Stomach (tissue), 9 donors: ENCODE measurements around the gene SKA2. TPM values are rescaled to one million over a fixed set of nuclear protein-coding genes. Genes with fewer than 3 reads are reported as not detected.
"Not testable (repeated sequence)": the region's sequence is repeated elsewhere in the genome, so short reads cannot be mapped to it uniquely, and the experiment has no call there.

ENCODE experiments used
- DNase-seq, 2 donors: peaks; one replicate each; pipeline versions ENCODE4 v3.0.0 to v3.0.0-alpha.2; 2013 to 2019
- H3K27ac ChIP-seq, 5 donors: fragments of 200-600 bp in 4 of 5; sonication (generic) in 4 of 5; one replicate each; pipeline ENCODE4 v1.5.1; 2013 to 2019; ENCODE audit warnings: mild to moderate bottlenecking in 1 of 5, moderate library complexity in 1 of 5
- H3K27me3 ChIP-seq, 3 donors: fragments of 200-600 bp; sonication (generic); one replicate each; pipeline ENCODE4 v1.5.1; 2017 to 2019; ENCODE audit warnings: mixed run types in 1 of 3
- H3K36me3 ChIP-seq, 4 donors: fragments of 200-600 bp; sonication (generic); 1 replicate in 3 of 4; 2 replicates in 1 of 4; pipeline ENCODE4 v1.5.1; 2016 to 2019
- H3K4me1 ChIP-seq, 4 donors: fragments of 200-600 bp; sonication (generic); one replicate each; pipeline ENCODE4 v1.5.1; 2016 to 2019
- H3K4me3 ChIP-seq, 4 donors: fragments of 200-600 bp; sonication (generic) in 3 of 4; one replicate each; pipeline ENCODE4 v1.5.1; 2016 to 2019; ENCODE audit warnings: mild to moderate bottlenecking in 1 of 4
- H3K9me3 ChIP-seq, 4 donors: fragments of 200-600 bp; sonication (generic); one replicate each; pipeline ENCODE4 v1.5.1; 2016 to 2019
- CTCF ChIP-seq, 7 experiments: fragments of 450-650 bp in 4 of 7; fragments of 200-600 bp in 3 of 7; sonication (generic) in 3 of 7; IDR thresholded peaks; one replicate each; pipeline ENCODE4 v1.5.1; 2016 to 2019; ENCODE audit warnings: antibody characterized with exemption in 7 of 7, control low read depth in 2 of 7, mild to moderate bottlenecking in 1 of 7
- EP300 ChIP-seq: sonication (generic); formaldehyde crosslinking; IDR thresholded peaks from one replicate; pipeline ENCODE4 v1.6.1; 2017; ENCODE audit warnings: antibody characterized with exemption
- POLR2A ChIP-seq, 4 donors: fragments of 450-650 bp; IDR thresholded peaks; one replicate each; pipeline ENCODE4 v1.6.1; 2016; ENCODE audit warnings: antibody characterized with exemption in 4 of 4, control low read depth in 2 of 4, mild to moderate bottlenecking in 1 of 4, moderate library complexity in 1 of 4
- POLR2AphosphoS5 ChIP-seq, 3 donors: sonication (generic); formaldehyde crosslinking; IDR thresholded peaks; one replicate each; pipeline ENCODE4 v1.6.1; 2016; ENCODE audit warnings: antibody characterized with exemption in 3 of 3
- WGBS, 5 donors: extraction: QIAGEN DNeasy Blood & Tissue Kit in 3 of 5; methylation state at CpG; one replicate each; pipeline versions ENCODE4 v1.1.5 to v1.1.7; 2013 to 2018; 5-methylcytosine and 5-hydroxymethylcytosine counted together
- intact Hi-C: fragments of 100-400 bp; cut with DNase I; formaldehyde crosslinking; loops from one replicate; pipeline ENCODE4 v1.15.1; 2023; ENCODE audit warnings: low total_unique reads
- polyA plus RNA-seq, 3 donors: library from polyadenylated mRNA; stranded (reverse); fragments of 200-250 nt; gene quantifications; one replicate each; pipeline ENCODE4 v1.2.3, GENCODE V29; 2013
- total RNA-seq, 5 donors: library from RNA; depleted of rRNA; stranded (reverse); fragments of >200 nt; gene quantifications; one replicate each; pipeline versions ENCODE4 v1.1.0 to v1.2.3, GENCODE V29; 2014 to 2016
- donor health status: healthy with polysubstance abuse.
- donor health status: Bipolar disorder and iron deficiency.
- donor health status: healthy.

The SKA2 gene
- total and polyA plus RNA-seq, 8 donors = 7.6 to 72.1 (median 34.5) TPM; not detected in 1

- DNase-seq = no peak
- Histone ChIP-seq H3K4me3 (no peak overlapping the region), H3K9me3 (no peaks in the 10 kb centered on the region), H3K27me3 (no peaks in the 10 kb centered on the region), H3K4me1 (peaks cover 0 to 7% (median 2%) of the 10 kb centered on the region in 4 donors), H3K36me3 (no peaks in the 10 kb centered on the region), H3K27ac (no peak overlapping the region)
- TF ChIP-seq POLR2AphosphoS5 (IDR thresholded peaks at IDR 0.05) (no peak), POLR2A (IDR thresholded peaks at IDR 0.05) (no peak), EP300 (no peak), CTCF (IDR thresholded peaks at IDR 0.05) (no peak)
- intact Hi-C loops = no loop called here
- 88 to 97% (median 93%) methylated on average over 4 of the region's 4 CpGs for WGBS, 5 donors
Measured at GRCh38 chr17:59145571-59146096, 9.4 kb downstream of the SKA2 start.

- TF ChIP-seq POLR2A (IDR thresholded peaks at IDR 0.05) = no peak
- no peak for TF ChIP-seq CTCF (IDR thresholded peaks at IDR 0.05)
- no peak for TF ChIP-seq EP300
- no peak for TF ChIP-seq POLR2AphosphoS5 (IDR thresholded peaks at IDR 0.05)
- no peaks in the 10 kb centered on the region for H3K9me3 ChIP-seq
- no peaks in the 10 kb centered on the region for H3K36me3 ChIP-seq
- intact Hi-C loops = no loop called here
- H3K4me1 ChIP-seq = no peaks in the 10 kb centered on the region
- H3K27me3 ChIP-seq = no peaks in the 10 kb centered on the region
- H3K4me3 ChIP-seq = no peak overlapping the region
- 94 to 100% (median 100%) methylated on average over 1 of the region's 1 CpG for WGBS, 5 donors
- DNase-seq = no peak
- no peak overlapping the region for H3K27ac ChIP-seq
Measured at GRCh38 chr17:59141860-59142259, 13.1 kb downstream of the SKA2 start.

GRCh38 chr17:59139939-59140338 lies 15.0 kb downstream of the SKA2 start:
- H3K9me3 ChIP-seq = no peaks in the 10 kb centered on the region
- no peak overlapping the region for H3K27ac ChIP-seq
- TF ChIP-seq CTCF (IDR thresholded peaks at IDR 0.05) (no peak), EP300 (no peak), POLR2AphosphoS5 (IDR thresholded peaks at IDR 0.05) (no peak), POLR2A (IDR thresholded peaks at IDR 0.05) (no peak)
- no peaks in the 10 kb centered on the region for H3K4me1 ChIP-seq
- no peak overlapping the region for H3K4me3 ChIP-seq
- 88 to 96% (median 91%) methylated on average over 4 of the region's 4 CpGs for WGBS, 5 donors
- H3K36me3 ChIP-seq = no peaks in the 10 kb centered on the region
- no peaks in the 10 kb centered on the region for H3K27me3 ChIP-seq
- intact Hi-C loops = no loop called here
- DNase-seq = no peak

GRCh38 chr17:59138339-59138738 lies 16.6 kb downstream of the SKA2 start:
- DNase-seq, intact Hi-C loops: not testable (repeated sequence)
- 92 to 96% (median 96%) methylated on average over 10 of the region's 10 CpGs for WGBS, 5 donors

GRCh38 chr17:59131131-59131530 lies 23.9 kb downstream of the SKA2 start:
- TF ChIP-seq POLR2A (IDR thresholded peaks at IDR 0.05) (no peak), CTCF (IDR thresholded peaks at IDR 0.05) (no peak), EP300 (no peak), POLR2AphosphoS5 (IDR thresholded peaks at IDR 0.05) (no peak)
- DNase-seq = no peak
- H3K4me1 ChIP-seq = no peaks in the 10 kb centered on the region
- 70 to 88% (median 81%) methylated on average over 1 of the region's 1 CpG for WGBS, 5 donors
- H3K27ac ChIP-seq = no peak overlapping the region
- no peaks in the 10 kb centered on the region for H3K9me3 ChIP-seq
- peaks cover 0 to 24% (median 18%) of the 10 kb centered on the region in 4 donors for H3K36me3 ChIP-seq
- intact Hi-C loops = no loop called here
- no peaks in the 10 kb centered on the region for H3K27me3 ChIP-seq
- H3K4me3 ChIP-seq = no peak overlapping the region

More at GRCh38 chr17:59138339-59138738, 16.6 kb downstream of the SKA2 start:
- H3K36me3 ChIP-seq, H3K27ac ChIP-seq, H3K27me3 ChIP-seq, H3K9me3 ChIP-seq, H3K4me1 ChIP-seq, H3K4me3 ChIP-seq: not testable (repeated sequence)
